Measurements from ENCODE around the gene BICDL2. TPM values are rescaled to one million over a fixed set of nuclear protein-coding genes. Genes with fewer than 3 reads are reported as not detected.

The BICDL2 gene
- total and polyA plus RNA-seq, 9 of the 15 experiments (the other 6 are each of a cell fraction or from before 2014, with no cell fraction given): 0.09 to 0.28 (median 0.09) TPM; not detected in 6

DNA sequence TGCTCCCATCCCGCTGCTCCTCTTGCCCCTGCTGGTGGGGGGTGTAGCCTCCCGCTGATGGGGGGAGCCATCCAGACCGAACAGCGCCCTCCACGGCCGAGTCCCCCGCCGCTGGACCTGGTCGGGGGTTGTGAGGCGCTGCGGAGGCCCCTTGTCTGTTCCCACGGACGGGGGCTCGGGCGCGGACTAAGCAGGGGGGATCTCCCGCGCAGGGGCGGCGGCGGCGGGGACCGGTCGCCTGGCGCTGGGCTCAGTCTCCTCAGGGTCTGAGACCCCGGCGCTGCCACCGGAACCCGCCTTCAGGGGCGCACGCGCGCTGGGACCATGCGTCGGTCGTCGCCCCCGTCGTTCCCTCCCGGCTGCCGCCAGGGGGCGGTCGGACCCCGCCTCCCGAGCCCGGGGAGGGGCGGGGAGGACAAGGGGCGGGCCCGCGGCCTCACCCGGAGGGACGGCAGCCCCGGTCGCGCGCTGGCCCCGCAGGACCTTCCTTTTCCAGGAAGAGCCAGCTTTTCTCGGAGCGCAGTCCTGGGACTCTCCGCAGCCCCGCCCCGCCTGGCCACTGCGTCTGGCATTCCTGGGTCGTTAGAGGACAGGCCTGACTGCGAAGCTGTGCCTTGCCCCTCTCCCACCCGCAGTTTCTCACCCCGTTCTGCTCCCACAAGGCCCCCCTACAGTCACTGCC, 22.4 kb upstream of the BICDL2 start (continued):
- TF ChIP-seq HMBOX1 (IDR thresholded peaks at IDR 0.05) (no peak), ASH1L (IDR thresholded peaks at IDR 0.05; ENCODE audit: borderline replicate concordance, low read depth, partially characterized antibody) (no peak), ZBTB34 (CRISPR knock-in tag; IDR thresholded peaks at IDR 0.05) (no peak), HNRNPL (IDR thresholded peaks at IDR 0.05; ENCODE audit: low read depth, low read length) (no peak; the same call in 1 of the 2 replicates), MYNN (IDR thresholded peaks at IDR 0.05) (peak; percentile 36; the same call in 1 of the 2 replicates), MYNN (CRISPR knock-in tag; IDR thresholded peaks at IDR 0.05) (no peak), ATF1 (CRISPR knock-in tag; IDR thresholded peaks at IDR 0.05) (no peak), ATF1 (tag; IDR thresholded peaks at IDR 0.05) (peak; percentile 55), BHLHE40 (IDR thresholded peaks at IDR 0.05; ENCODE audit: low read length) (peak; percentile 48), DMBX1 (CRISPR knock-in tag; IDR thresholded peaks at IDR 0.05; ENCODE audit: borderline replicate concordance) (no peak), RNF2 (IDR thresholded peaks at IDR 0.05) (no peak), ZNF408 (CRISPR knock-in tag; IDR thresholded peaks at IDR 0.05; ENCODE audit: low read depth) (no peak), NCOA4 (IDR thresholded peaks at IDR 0.05; ENCODE audit: partially characterized antibody) (no peak), CHCHD3 (CRISPR knock-in tag; IDR thresholded peaks at IDR 0.05) (no peak), MIER1 (IDR thresholded peaks at IDR 0.05; ENCODE audit: low read depth) (no peak)
- TF ChIP-seq, protein P1, sequence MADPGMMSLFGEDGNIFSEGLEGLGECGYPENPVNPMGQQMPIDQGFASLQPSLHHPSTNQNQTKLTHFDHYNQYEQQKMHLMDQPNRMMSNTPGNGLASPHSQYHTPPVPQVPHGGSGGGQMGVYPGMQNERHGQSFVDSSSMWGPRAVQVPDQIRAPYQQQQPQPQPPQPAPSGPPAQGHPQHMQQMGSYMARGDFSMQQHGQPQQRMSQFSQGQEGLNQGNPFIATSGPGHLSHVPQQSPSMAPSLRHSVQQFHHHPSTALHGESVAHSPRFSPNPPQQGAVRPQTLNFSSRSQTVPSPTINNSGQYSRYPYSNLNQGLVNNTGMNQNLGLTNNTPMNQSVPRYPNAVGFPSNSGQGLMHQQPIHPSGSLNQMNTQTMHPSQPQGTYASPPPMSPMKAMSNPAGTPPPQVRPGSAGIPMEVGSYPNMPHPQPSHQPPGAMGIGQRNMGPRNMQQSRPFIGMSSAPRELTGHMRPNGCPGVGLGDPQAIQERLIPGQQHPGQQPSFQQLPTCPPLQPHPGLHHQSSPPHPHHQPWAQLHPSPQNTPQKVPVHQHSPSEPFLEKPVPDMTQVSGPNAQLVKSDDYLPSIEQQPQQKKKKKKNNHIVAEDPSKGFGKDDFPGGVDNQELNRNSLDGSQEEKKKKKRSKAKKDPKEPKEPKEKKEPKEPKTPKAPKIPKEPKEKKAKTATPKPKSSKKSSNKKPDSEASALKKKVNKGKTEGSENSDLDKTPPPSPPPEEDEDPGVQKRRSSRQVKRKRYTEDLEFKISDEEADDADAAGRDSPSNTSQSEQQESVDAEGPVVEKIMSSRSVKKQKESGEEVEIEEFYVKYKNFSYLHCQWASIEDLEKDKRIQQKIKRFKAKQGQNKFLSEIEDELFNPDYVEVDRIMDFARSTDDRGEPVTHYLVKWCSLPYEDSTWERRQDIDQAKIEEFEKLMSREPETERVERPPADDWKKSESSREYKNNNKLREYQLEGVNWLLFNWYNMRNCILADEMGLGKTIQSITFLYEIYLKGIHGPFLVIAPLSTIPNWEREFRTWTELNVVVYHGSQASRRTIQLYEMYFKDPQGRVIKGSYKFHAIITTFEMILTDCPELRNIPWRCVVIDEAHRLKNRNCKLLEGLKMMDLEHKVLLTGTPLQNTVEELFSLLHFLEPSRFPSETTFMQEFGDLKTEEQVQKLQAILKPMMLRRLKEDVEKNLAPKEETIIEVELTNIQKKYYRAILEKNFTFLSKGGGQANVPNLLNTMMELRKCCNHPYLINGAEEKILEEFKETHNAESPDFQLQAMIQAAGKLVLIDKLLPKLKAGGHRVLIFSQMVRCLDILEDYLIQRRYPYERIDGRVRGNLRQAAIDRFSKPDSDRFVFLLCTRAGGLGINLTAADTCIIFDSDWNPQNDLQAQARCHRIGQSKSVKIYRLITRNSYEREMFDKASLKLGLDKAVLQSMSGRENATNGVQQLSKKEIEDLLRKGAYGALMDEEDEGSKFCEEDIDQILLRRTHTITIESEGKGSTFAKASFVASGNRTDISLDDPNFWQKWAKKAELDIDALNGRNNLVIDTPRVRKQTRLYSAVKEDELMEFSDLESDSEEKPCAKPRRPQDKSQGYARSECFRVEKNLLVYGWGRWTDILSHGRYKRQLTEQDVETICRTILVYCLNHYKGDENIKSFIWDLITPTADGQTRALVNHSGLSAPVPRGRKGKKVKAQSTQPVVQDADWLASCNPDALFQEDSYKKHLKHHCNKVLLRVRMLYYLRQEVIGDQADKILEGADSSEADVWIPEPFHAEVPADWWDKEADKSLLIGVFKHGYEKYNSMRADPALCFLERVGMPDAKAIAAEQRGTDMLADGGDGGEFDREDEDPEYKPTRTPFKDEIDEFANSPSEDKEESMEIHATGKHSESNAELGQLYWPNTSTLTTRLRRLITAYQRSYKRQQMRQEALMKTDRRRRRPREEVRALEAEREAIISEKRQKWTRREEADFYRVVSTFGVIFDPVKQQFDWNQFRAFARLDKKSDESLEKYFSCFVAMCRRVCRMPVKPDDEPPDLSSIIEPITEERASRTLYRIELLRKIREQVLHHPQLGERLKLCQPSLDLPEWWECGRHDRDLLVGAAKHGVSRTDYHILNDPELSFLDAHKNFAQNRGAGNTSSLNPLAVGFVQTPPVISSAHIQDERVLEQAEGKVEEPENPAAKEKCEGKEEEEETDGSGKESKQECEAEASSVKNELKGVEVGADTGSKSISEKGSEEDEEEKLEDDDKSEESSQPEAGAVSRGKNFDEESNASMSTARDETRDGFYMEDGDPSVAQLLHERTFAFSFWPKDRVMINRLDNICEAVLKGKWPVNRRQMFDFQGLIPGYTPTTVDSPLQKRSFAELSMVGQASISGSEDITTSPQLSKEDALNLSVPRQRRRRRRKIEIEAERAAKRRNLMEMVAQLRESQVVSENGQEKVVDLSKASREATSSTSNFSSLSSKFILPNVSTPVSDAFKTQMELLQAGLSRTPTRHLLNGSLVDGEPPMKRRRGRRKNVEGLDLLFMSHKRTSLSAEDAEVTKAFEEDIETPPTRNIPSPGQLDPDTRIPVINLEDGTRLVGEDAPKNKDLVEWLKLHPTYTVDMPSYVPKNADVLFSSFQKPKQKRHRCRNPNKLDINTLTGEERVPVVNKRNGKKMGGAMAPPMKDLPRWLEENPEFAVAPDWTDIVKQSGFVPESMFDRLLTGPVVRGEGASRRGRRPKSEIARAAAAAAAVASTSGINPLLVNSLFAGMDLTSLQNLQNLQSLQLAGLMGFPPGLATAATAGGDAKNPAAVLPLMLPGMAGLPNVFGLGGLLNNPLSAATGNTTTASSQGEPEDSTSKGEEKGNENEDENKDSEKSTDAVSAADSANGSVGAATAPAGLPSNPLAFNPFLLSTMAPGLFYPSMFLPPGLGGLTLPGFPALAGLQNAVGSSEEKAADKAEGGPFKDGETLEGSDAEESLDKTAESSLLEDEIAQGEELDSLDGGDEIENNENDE (IDR thresholded peaks at IDR 0.05; ENCODE audit: low read depth, low read length): no peak

Data from K562 (cell line).